ENCODE data around the gene SLC38A2.
A peak's percentile ranks its signal among the peaks of the same experiment; 100 is the strongest.

The SLC38A2 gene

GRCh38 chr12:46404225-46404631 lies 31.7 kb upstream of the SLC38A2 start:
- no peaks in the 10 kb centered on the region for H3K36me3 ChIP-seq (ENCODE audit: insufficient read depth, low read length)
- ATAC-seq (ENCODE audit: insufficient read depth, low read depth): no peak
- H3K9ac ChIP-seq (ENCODE audit: low read depth, low read length): no peak overlapping the region
- H3K4me2 ChIP-seq (ENCODE audit: insufficient read depth, low read length): no peak overlapping the region
- peaks cover 63% of the 10 kb centered on the region for H3K4me1 ChIP-seq (ENCODE audit: insufficient read depth, low read length)
- no peaks in the 10 kb centered on the region for H3K9me3 ChIP-seq (ENCODE audit: insufficient read depth, low read length, severe bottlenecking)
- TF ChIP-seq CTCF (IDR thresholded peaks at IDR 0.05; ENCODE audit: borderline replicate concordance, extremely low read depth, low read length, poor library complexity, severe bottlenecking): no peak
- TF ChIP-seq EZH2 (IDR thresholded peaks at IDR 0.05; ENCODE audit: borderline replicate concordance, low read depth, low read length, severe bottlenecking): no peak
- no peak for DNase-seq
- H2AFZ ChIP-seq (ENCODE audit: low read depth, low read length): no peak overlapping the region
- H3K27ac ChIP-seq (ENCODE audit: low read length): peak overlapping the region; percentile 81
- H4K20me1 ChIP-seq (ENCODE audit: insufficient read depth, low read length): no peaks in the 10 kb centered on the region
- H3K27me3 ChIP-seq (ENCODE audit: insufficient read depth, low read length, poor library complexity): no peaks in the 10 kb centered on the region
- no peak overlapping the region; a peak in 1 of 4 replicates for H3K4me3 ChIP-seq (ENCODE audit: low read depth in 1 of 2, low read length in 2 of 2)
- H3K79me2 ChIP-seq (ENCODE audit: insufficient read depth, low read length): no peaks in the 10 kb centered on the region

GRCh38 chr12:46403719-46404070 lies 31.1 kb upstream of the SLC38A2 start:
- Histone ChIP-seq H3K4me2 (ENCODE audit: insufficient read depth, low read length) (peak overlapping the region; percentile 28), H3K27ac (ENCODE audit: low read length) (peak overlapping the region; percentile 81)
- ATAC-seq (ENCODE audit: insufficient read depth, low read depth): peak; percentile 13; the same call in 1 of the 3 replicates

GRCh38 chr12:46402941-46403718 lies 30.6 kb upstream of the SLC38A2 start:
- H3K4me3 ChIP-seq (ENCODE audit: low read depth in 1 of 2, low read length in 2 of 2): no peak overlapping the region
- H3K9ac ChIP-seq (ENCODE audit: low read depth, low read length): peak overlapping the region; percentile 5; the same call in 1 of the 2 replicates
- TF ChIP-seq CTCF (IDR thresholded peaks at IDR 0.05; ENCODE audit: borderline replicate concordance, extremely low read depth, low read length, poor library complexity, severe bottlenecking) (no peak), EZH2 (IDR thresholded peaks at IDR 0.05; ENCODE audit: borderline replicate concordance, low read depth, low read length, severe bottlenecking) (no peak)
- no peak overlapping the region for H2AFZ ChIP-seq (ENCODE audit: low read depth, low read length)
- ATAC-seq (ENCODE audit: insufficient read depth, low read depth) (peak; percentile 81), DNase-seq (no peak)
- peak overlapping the region; percentile 81 for H3K27ac ChIP-seq (ENCODE audit: low read length)
- H3K4me2 ChIP-seq (ENCODE audit: insufficient read depth, low read length): peak overlapping the region; percentile 28
- no peaks in the 10 kb centered on the region for H3K9me3 ChIP-seq (ENCODE audit: insufficient read depth, low read length, severe bottlenecking)
- H3K4me1 ChIP-seq (ENCODE audit: insufficient read depth, low read length): peaks cover 72% of the 10 kb centered on the region
- H3K27me3 ChIP-seq (ENCODE audit: insufficient read depth, low read length, poor library complexity): no peaks in the 10 kb centered on the region
- H3K79me2 ChIP-seq (ENCODE audit: insufficient read depth, low read length): no peaks in the 10 kb centered on the region
- no peaks in the 10 kb centered on the region for H4K20me1 ChIP-seq (ENCODE audit: insufficient read depth, low read length)
- H3K36me3 ChIP-seq (ENCODE audit: insufficient read depth, low read length): no peaks in the 10 kb centered on the region

More at GRCh38 chr12:46403719-46404070, 31.1 kb upstream of the SLC38A2 start:
- no peaks in the 10 kb centered on the region for H3K79me2 ChIP-seq (ENCODE audit: insufficient read depth, low read length)
- no peak for DNase-seq
- no peaks in the 10 kb centered on the region for H3K9me3 ChIP-seq (ENCODE audit: insufficient read depth, low read length, severe bottlenecking)
- H3K27me3 ChIP-seq (ENCODE audit: insufficient read depth, low read length, poor library complexity): no peaks in the 10 kb centered on the region
- peaks cover 68% of the 10 kb centered on the region for H3K4me1 ChIP-seq (ENCODE audit: insufficient read depth, low read length)
- TF ChIP-seq EZH2 (IDR thresholded peaks at IDR 0.05; ENCODE audit: borderline replicate concordance, low read depth, low read length, severe bottlenecking) (no peak), CTCF (IDR thresholded peaks at IDR 0.05; ENCODE audit: borderline replicate concordance, extremely low read depth, low read length, poor library complexity, severe bottlenecking) (no peak)
- H3K36me3 ChIP-seq (ENCODE audit: insufficient read depth, low read length): no peaks in the 10 kb centered on the region
- H4K20me1 ChIP-seq (ENCODE audit: insufficient read depth, low read length): no peaks in the 10 kb centered on the region
- H3K4me3 ChIP-seq (ENCODE audit: low read depth in 1 of 2, low read length in 2 of 2): no peak overlapping the region
- peak overlapping the region; percentile 5; the same call in 1 of the 2 replicates for H3K9ac ChIP-seq (ENCODE audit: low read depth, low read length)
- H2AFZ ChIP-seq (ENCODE audit: low read depth, low read length): no peak overlapping the region
